H9 (cell line): ENCODE results near the gene PAGR1. TPM values are rescaled to one million over a fixed set of nuclear protein-coding genes. Genes with fewer than 3 reads are reported as not detected.
A peak's percentile ranks its signal among the peaks of the same experiment; 100 is the strongest.

Experiments
- DNase-seq: peaks from one replicate; pipeline ENCODE4 v3.0.0-alpha.2; 2017
- H2AFZ ChIP-seq: one replicate; pipeline ENCODE4 v1.6.1; 2013; ENCODE audit warnings: mild to moderate bottlenecking, low read length, control low read depth, moderate library complexity
- H2AK5ac ChIP-seq: 2 replicates; pipeline ENCODE4 v1.6.1; 2013; ENCODE audit warnings: low read length, control low read depth, mixed read lengths; ENCODE audit not compliant: insufficient read length
- H2BK120ac ChIP-seq: one replicate; pipeline ENCODE4 v1.6.1; 2013; ENCODE audit warnings: low read depth, mild to moderate bottlenecking, low read length, control low read depth, inconsistent platforms; ENCODE audit not compliant: poor library complexity, severe bottlenecking
- H2BK12ac ChIP-seq: 2 replicates; pipeline ENCODE4 v1.6.1; 2013; ENCODE audit warnings: low read length, control low read depth, mixed read lengths, low read depth; ENCODE audit not compliant: insufficient read length
- H2BK15ac ChIP-seq: 2 replicates; pipeline ENCODE4 v1.6.1; 2013; ENCODE audit warnings: low read depth, low read length, control low read depth
- H2BK20ac ChIP-seq: one replicate; pipeline ENCODE4 v1.6.1; 2013; ENCODE audit warnings: low read depth, mild to moderate bottlenecking, low read length, control low read depth, inconsistent platforms; ENCODE audit not compliant: poor library complexity, severe bottlenecking
- H2BK5ac ChIP-seq: 2 replicates; pipeline ENCODE4 v1.6.1; 2013; ENCODE audit warnings: low read length, control low read depth, mixed read lengths; ENCODE audit not compliant: insufficient read length
- H3K14ac ChIP-seq: 2 replicates; pipeline ENCODE4 v1.6.1; 2013; ENCODE audit warnings: low read length, control low read depth; ENCODE audit not compliant: insufficient read depth
- H3K18ac ChIP-seq: 2 replicates; pipeline ENCODE4 v1.6.1; 2013; ENCODE audit warnings: low read depth, mild to moderate bottlenecking, mixed read lengths, low read length, control low read depth; ENCODE audit not compliant: insufficient read length
- H3K23ac ChIP-seq: 2 replicates; pipeline ENCODE4 v1.6.1; 2013; ENCODE audit warnings: low read length, control low read depth, mixed read lengths, low read depth; ENCODE audit not compliant: insufficient read length
- H3K23me2 ChIP-seq: 2 replicates; pipeline ENCODE4 v1.6.1; 2013; ENCODE audit warnings: low read depth, mild to moderate bottlenecking, mixed read lengths, low read length, control low read depth; ENCODE audit not compliant: insufficient read length, poor library complexity, severe bottlenecking
- H3K27ac ChIP-seq: 2 replicates; pipeline ENCODE4 v1.5.1; 2013; ENCODE audit warnings: low read length, control low read depth, mixed read lengths, low read depth; ENCODE audit not compliant: insufficient read length
- H3K27me3 ChIP-seq: 2 replicates; pipeline ENCODE4 v1.6.1; 2013; ENCODE audit warnings: low read length, control low read depth, inconsistent platforms; ENCODE audit not compliant: insufficient read depth
- H3K4ac ChIP-seq: 2 replicates; pipeline ENCODE4 v1.6.1; 2013; ENCODE audit warnings: low read depth, mild to moderate bottlenecking, control low read depth, inconsistent platforms, low read length, moderate library complexity
- H3K4me1 ChIP-seq: 2 replicates; pipeline ENCODE4 v1.6.1; 2013; ENCODE audit warnings: low read length, control low read depth, inconsistent platforms; ENCODE audit not compliant: insufficient read depth
- H3K4me2 ChIP-seq: 2 replicates; pipeline ENCODE4 v1.6.1; 2013; ENCODE audit warnings: low read length, control low read depth, mixed read lengths; ENCODE audit not compliant: insufficient read length, insufficient read depth
- H3K56ac ChIP-seq: 2 replicates; pipeline ENCODE4 v1.6.1; 2013; ENCODE audit warnings: low read depth, mild to moderate bottlenecking, mixed read lengths, low read length, control low read depth; ENCODE audit not compliant: insufficient read length
- H3K79me1 ChIP-seq: 2 replicates; pipeline ENCODE4 v1.6.1; 2013; ENCODE audit warnings: low read depth, mild to moderate bottlenecking, moderate library complexity, low read length, control low read depth, inconsistent platforms; ENCODE audit not compliant: insufficient read depth, poor library complexity, severe bottlenecking
- H3K79me2 ChIP-seq: 2 replicates; pipeline ENCODE4 v1.6.1; 2013; ENCODE audit warnings: low read length, control low read depth, inconsistent platforms; ENCODE audit not compliant: insufficient read depth
- H3K9ac ChIP-seq: 2 replicates; pipeline ENCODE4 v1.6.1; 2013; ENCODE audit warnings: low read length, control low read depth, mixed read lengths; ENCODE audit not compliant: insufficient read length; ENCODE audit errors: extremely low read depth
- H3K9me3 ChIP-seq: one replicate; pipeline ENCODE4 v1.6.1; 2013; ENCODE audit warnings: low read depth, low read length, inconsistent platforms; ENCODE audit not compliant: control insufficient read depth
- H3T11ph ChIP-seq: one replicate; pipeline ENCODE4 v1.6.1; 2013; ENCODE audit warnings: mild to moderate bottlenecking, low read length, control low read depth, inconsistent platforms
- H4K20me1 ChIP-seq: one replicate; pipeline ENCODE4 v1.6.1; 2013; ENCODE audit not compliant: control insufficient read depth, insufficient read length, insufficient read depth
- H4K5ac ChIP-seq: 2 replicates; pipeline ENCODE4 v1.6.1; 2013; ENCODE audit warnings: low read depth, mild to moderate bottlenecking, mixed read lengths, low read length, control low read depth; ENCODE audit not compliant: insufficient read length
- H4K8ac ChIP-seq: replicated peaks from 2 replicates; pipeline ENCODE4 v1.6.1; 2013; ENCODE audit warnings: low read length, control low read depth, mixed read lengths, low read depth; ENCODE audit not compliant: insufficient read length
- H4K91ac ChIP-seq: 2 replicates; pipeline ENCODE4 v1.6.1; 2013; ENCODE audit warnings: low read depth, mild to moderate bottlenecking, moderate library complexity, mixed read lengths, low read length, control low read depth; ENCODE audit not compliant: insufficient read length
- H3K27ac Mint-ChIP-seq, 3 experiments: 2 replicates in 2 of 3; 3 replicates in 1 of 3; pipeline ENCODE4 v1.8.0; 2020 to 2021; ENCODE audit warnings: mixed read lengths in 3 of 3, mild to moderate bottlenecking in 1 of 3, moderate library complexity in 1 of 3
- H3K27me3 Mint-ChIP-seq: 2 replicates; pipeline ENCODE4 v1.8.0; 2021; ENCODE audit warnings: low read depth, mild to moderate bottlenecking, moderate library complexity, mixed read lengths
- H3K36me3 Mint-ChIP-seq, 3 experiments: 2 replicates in 2 of 3; 3 replicates in 1 of 3; pipeline ENCODE4 v1.8.0; 2020 to 2021; ENCODE audit warnings: low read depth in 3 of 3, mixed read lengths in 3 of 3; ENCODE audit not compliant: insufficient read depth in 1 of 3
- H3K4me1 Mint-ChIP-seq, 2 experiments: 2 replicates each; pipeline ENCODE4 v1.8.0; 2020; ENCODE audit warnings: mixed read lengths in 2 of 2
- H3K4me3 Mint-ChIP-seq, 2 experiments: 2 replicates in 1 of 2; 3 replicates in 1 of 2; pipeline ENCODE4 v1.8.0; 2020 to 2021; ENCODE audit warnings: mild to moderate bottlenecking in 2 of 2, mixed read lengths in 2 of 2, moderate library complexity in 1 of 2
- H3K9me3 Mint-ChIP-seq, 2 experiments: 2 replicates in 1 of 2; 3 replicates in 1 of 2; pipeline ENCODE4 v1.8.0; 2020; ENCODE audit warnings: mild to moderate bottlenecking in 2 of 2, mixed read lengths in 2 of 2, moderate library complexity in 1 of 2
- WGBS: extraction: QIAGEN DNeasy Blood & Tissue Kit; methylation state at CpG from one replicate; pipeline ENCODE4 v1.1.7; 2013; ENCODE audit warnings: missing lambda C conversion rate, low lambda C conversion rate, mixed read lengths; ENCODE audit not compliant: insufficient read length; ENCODE audit errors: extremely low coverage; 5-methylcytosine and 5-hydroxymethylcytosine counted together
- total RNA-seq: library from RNA; stranded (reverse); gene quantifications from 2 replicates; pipeline ENCODE4 v1.2.1, GENCODE V29; 2021
- TF ChIP-seq, protein P1 (sequence below): fragments of 200-600 bp; sonication (generic); conservative IDR thresholded peaks from 3 replicates; pipeline ENCODE4 v1.8.0; 2021; ENCODE audit warnings: antibody characterized with exemption, mild to moderate bottlenecking

Gene PAGR1
- total RNA-seq, 1 experiment from 2014 or later, result 65.3 TPM

- Histone ChIP-seq H3K27me3 (no peaks in the 10 kb centered on the region), H4K91ac (no peak overlapping the region), H2BK5ac (no peak overlapping the region), H2BK15ac (no peak overlapping the region), H3K23ac (no peak overlapping the region), H4K20me1 (no peaks in the 10 kb centered on the region), H3K4ac (no peak overlapping the region), H3T11ph (no peak overlapping the region), H4K8ac (no peak overlapping the region), H3K4me1 (no peaks in the 10 kb centered on the region), H3K23me2 (no peaks in the 10 kb centered on the region), H2BK12ac (no peak overlapping the region), H3K14ac (peak overlapping the region; percentile 50), H2BK120ac (no peak overlapping the region), H3K4me2 (no peak overlapping the region), H2AFZ (no peak overlapping the region), H3K79me1 (no peaks in the 10 kb centered on the region), H3K79me2 (no peaks in the 10 kb centered on the region), H2AK5ac (no peak overlapping the region), H4K5ac (no peak overlapping the region), H3K27ac (no peak overlapping the region), H2BK20ac (no peak overlapping the region), H3K56ac (no peak overlapping the region), H3K9me3 (no peaks in the 10 kb centered on the region), H3K18ac (peak overlapping the region; percentile 43), H3K9ac (no peak overlapping the region)
- Mint-ChIP-seq H3K27me3 (no peaks in the 10 kb centered on the region), H3K27ac (peak overlapping the region; percentile 95 to 98 (median 95)), H3K4me1 (peaks cover 20 to 23% of the 10 kb centered on the region in 2 experiments), H3K36me3 (peaks cover 3 to 7% (median 5%) of the 10 kb centered on the region in 3 experiments; a peak in 5 of 7 replicates), H3K4me3 (no peak overlapping the region), H3K9me3 (no peaks in the 10 kb centered on the region)
- no peak for DNase-seq
- WGBS, result no CpG with 5 or more reads among the region's 10 CpGs
- TF ChIP-seq, protein P1, sequence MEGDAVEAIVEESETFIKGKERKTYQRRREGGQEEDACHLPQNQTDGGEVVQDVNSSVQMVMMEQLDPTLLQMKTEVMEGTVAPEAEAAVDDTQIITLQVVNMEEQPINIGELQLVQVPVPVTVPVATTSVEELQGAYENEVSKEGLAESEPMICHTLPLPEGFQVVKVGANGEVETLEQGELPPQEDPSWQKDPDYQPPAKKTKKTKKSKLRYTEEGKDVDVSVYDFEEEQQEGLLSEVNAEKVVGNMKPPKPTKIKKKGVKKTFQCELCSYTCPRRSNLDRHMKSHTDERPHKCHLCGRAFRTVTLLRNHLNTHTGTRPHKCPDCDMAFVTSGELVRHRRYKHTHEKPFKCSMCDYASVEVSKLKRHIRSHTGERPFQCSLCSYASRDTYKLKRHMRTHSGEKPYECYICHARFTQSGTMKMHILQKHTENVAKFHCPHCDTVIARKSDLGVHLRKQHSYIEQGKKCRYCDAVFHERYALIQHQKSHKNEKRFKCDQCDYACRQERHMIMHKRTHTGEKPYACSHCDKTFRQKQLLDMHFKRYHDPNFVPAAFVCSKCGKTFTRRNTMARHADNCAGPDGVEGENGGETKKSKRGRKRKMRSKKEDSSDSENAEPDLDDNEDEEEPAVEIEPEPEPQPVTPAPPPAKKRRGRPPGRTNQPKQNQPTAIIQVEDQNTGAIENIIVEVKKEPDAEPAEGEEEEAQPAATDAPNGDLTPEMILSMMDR, result no peak
Observed at GRCh38 chr16:29825145-29826044, 9.4 kb downstream of the PAGR1 start.
